K562 (cell line): ENCODE measurements around the gene SIRPA. TPM values are rescaled to one million over a fixed set of nuclear protein-coding genes. Genes with fewer than 3 reads are reported as not detected.

Source experiments
- DNMT1 ChIP-seq: fragments of 450-650 bp; IDR thresholded peaks from 2 replicates; pipeline ENCODE4 v1.6.1; 2016; ENCODE audit warnings: antibody characterized with exemption, mild to moderate bottlenecking
- E2F4 ChIP-seq: sonication (generic); formaldehyde crosslinking; IDR thresholded peaks from 2 replicates; pipeline ENCODE4 v1.8.0; 2022; ENCODE audit warnings: mild to moderate bottlenecking, low read depth, missing genetic modification reagents
- MNT ChIP-seq, 2 experiments: fragments of 450-650 bp; conservative IDR thresholded peaks; 2 replicates each; pipeline ENCODE4 v1.6.1; 2017; ENCODE audit warnings: mild to moderate bottlenecking in 2 of 2, moderate library complexity in 2 of 2
- NFRKB ChIP-seq: fragments of 450-650 bp; IDR thresholded peaks from 2 replicates; pipeline ENCODE4 v1.6.1; 2016; ENCODE audit warnings: low read depth
- TSHZ1 ChIP-seq: fragments of 250-450 bp; sonication (Bioruptor Pico); IDR thresholded peaks from 2 replicates; pipeline ENCODE4 v1.4.0; 2020; ENCODE audit warnings: mild to moderate bottlenecking, moderate library complexity
- USF1 ChIP-seq: sonication (generic); formaldehyde crosslinking; IDR thresholded peaks from 2 replicates; pipeline ENCODE4 v1.9.0; 2022; ENCODE audit warnings: mild to moderate bottlenecking, missing genetic modification reagents
- ZBTB12 ChIP-seq: fragments of 250-450 bp; sonication (Bioruptor Pico); IDR thresholded peaks from 2 replicates; pipeline ENCODE4 v1.4.0; 2020
- polyA plus RNA-seq, 8 experiments: library from polyadenylated mRNA; depleted of rRNA in 4 of 8; stranded (reverse) in 5 of 8; unstranded in 3 of 8; fragments of >200 nt; fragmentation: Nextera tagmentation in 2 of 8; fragmentation: Illumina TruSeq in 1 of 8; extraction: Ambion mirVana in 2 of 8; extraction: Trizol in 1 of 8; gene quantifications; 2 replicates each; pipeline versions ENCODE4 v1.2.1 to v1.2.3, GENCODE V29; 2011 to 2014; ENCODE audit warnings: inconsistent platforms in 1 of 8, missing spikeins in 1 of 8
- total RNA-seq, 7 experiments: library from RNA; depleted of rRNA in 6 of 7; stranded (reverse); fragments of >200 nt in 6 of 7; fragmentation: Illumina TruSeq in 2 of 7; extraction: Trizol in 2 of 7; gene quantifications; 2 replicates each; pipeline versions ENCODE4 v1.2.1 to v1.2.3, GENCODE V29; 2011 to 2021; ENCODE audit warnings: low replicate concordance in 1 of 7

The SIRPA gene
- total and polyA plus RNA-seq, 9 of the 15 experiments (the other 6 are each of a cell fraction or from before 2014, with no cell fraction given), result 0.01 to 0.40 (median 0.11) TPM; not detected in 2

- TF ChIP-seq TSHZ1 (no peak), MNT (conservative IDR thresholded peaks at IDR 0.05) (no peak), NFRKB (no peak), USF1 (CRISPR knock-in tag) (no peak), ZBTB12 (no peak), E2F4 (CRISPR knock-in tag) (no peak), DNMT1 (no peak)
Measured at GRCh38 chr20:1899241-1899525, 4.0 kb downstream of the SIRPA start (continued).
